Endodermal cell (in vitro differentiated cells): ENCODE data around the gene ID4. TPM values are rescaled to one million over a fixed set of nuclear protein-coding genes. Genes with fewer than 3 reads are reported as not detected.

Source experiments
- DNase-seq: peaks from one replicate; pipeline ENCODE4 v3.0.0-alpha.2; 2017
- H3K27ac ChIP-seq: 2 replicates; pipeline ENCODE4 v1.5.1; 2013; ENCODE audit warnings: mild to moderate bottlenecking, low read depth, low read length, moderate library complexity
- H3K27me3 ChIP-seq: 2 replicates; pipeline ENCODE4 v1.6.1; 2013; ENCODE audit warnings: mild to moderate bottlenecking, low read length, moderate library complexity; ENCODE audit not compliant: insufficient read depth, control insufficient read depth, poor library complexity, severe bottlenecking
- H3K36me3 ChIP-seq: 2 replicates; pipeline ENCODE4 v1.7.0; 2013; ENCODE audit warnings: mild to moderate bottlenecking, low read length, moderate library complexity; ENCODE audit not compliant: control insufficient read depth, insufficient read depth
- H3K4me1 ChIP-seq: one replicate; pipeline ENCODE4 v1.7.0; 2013; ENCODE audit warnings: low read length; ENCODE audit not compliant: control insufficient read depth, insufficient read depth
- H3K4me3 ChIP-seq: 2 replicates; pipeline ENCODE4 v1.5.1; 2013; ENCODE audit warnings: mild to moderate bottlenecking, low read length, moderate library complexity
- H3K9ac ChIP-seq: 2 replicates; pipeline ENCODE4 v1.6.1; 2013; ENCODE audit warnings: mild to moderate bottlenecking, low read length, moderate library complexity; ENCODE audit not compliant: poor library complexity, severe bottlenecking; ENCODE audit errors: extremely low read depth
- H3K9me3 ChIP-seq: 2 replicates; pipeline ENCODE4 v1.6.1; 2013; ENCODE audit warnings: mild to moderate bottlenecking, low read length, moderate library complexity; ENCODE audit not compliant: control insufficient read depth
- H3K27ac Mint-ChIP-seq: 2 replicates; pipeline ENCODE4 v1.8.0; 2020; ENCODE audit warnings: mixed read lengths
- H3K27me3 Mint-ChIP-seq: 2 replicates; pipeline ENCODE4 v1.8.0; 2021; ENCODE audit warnings: mild to moderate bottlenecking, mixed read lengths; ENCODE audit not compliant: insufficient read depth
- H3K36me3 Mint-ChIP-seq: 2 replicates; pipeline ENCODE4 v1.8.0; 2020; ENCODE audit warnings: low read depth, mixed read lengths
- H3K4me1 Mint-ChIP-seq: 2 replicates; pipeline ENCODE4 v1.8.0; 2020; ENCODE audit warnings: mixed read lengths
- H3K4me3 Mint-ChIP-seq: 2 replicates; pipeline ENCODE4 v1.8.0; 2020; ENCODE audit warnings: mild to moderate bottlenecking, moderate library complexity, mixed read lengths
- H3K9me3 Mint-ChIP-seq: 2 replicates; pipeline ENCODE4 v1.8.0; 2020; ENCODE audit warnings: mild to moderate bottlenecking, mixed read lengths
- CTCF ChIP-seq: fragments of 200-600 bp; sonication (generic); conservative IDR thresholded peaks from 2 replicates; pipeline ENCODE4 v1.5.0; 2021; ENCODE audit warnings: antibody characterized with exemption, mild to moderate bottlenecking
- WGBS, 2 experiments: methylation state at CpG; one replicate each; pipeline versions ENCODE4 v1.1.5 to v1.1.7; 2013; ENCODE audit warnings: missing lambda C conversion rate in 2 of 2, mixed read lengths in 1 of 2; ENCODE audit not compliant: insufficient coverage in 1 of 2, insufficient read length in 1 of 2; 5-methylcytosine and 5-hydroxymethylcytosine counted together
- total RNA-seq, 2 donors: library from RNA; stranded (reverse); fragmentation: NEBNext Ultra II Directional in 1 of 2; extraction: Animal tissue kit (Norgen Biotek cat#: 25700) in 1 of 2; gene quantifications; 2 replicates in 1 of 2; 3 replicates in 1 of 2; pipeline ENCODE4 v1.2.1, GENCODE V29; 2021

The ID4 gene
- total RNA-seq, 2 donors from 2014 or later, result 38.5 to 39.3 TPM

- Histone ChIP-seq H3K9ac (no peak overlapping the region), H3K4me1 (no peaks in the 10 kb centered on the region), H3K9me3 (no peaks in the 10 kb centered on the region), H3K27ac (no peak overlapping the region), H3K36me3 (no peaks in the 10 kb centered on the region), H3K4me3 (no peak overlapping the region), H3K27me3 (no peaks in the 10 kb centered on the region)
- Mint-ChIP-seq H3K4me1 (no peaks in the 10 kb centered on the region), H3K9me3 (peaks cover 15% of the 10 kb centered on the region), H3K27ac (no peak overlapping the region), H3K36me3 (no peaks in the 10 kb centered on the region), H3K4me3 (no peak overlapping the region), H3K27me3 (no peaks in the 10 kb centered on the region)
- TF ChIP-seq CTCF, result no peak
- WGBS, 2 experiments, result 89 to 94% methylated on average over 4 of the region's 4 CpGs
- no peak for DNase-seq
These were observed 20.5 kb downstream of the ID4 start for GRCh38 chr6:19857703-19858102.

- H3K27ac ChIP-seq, result no peak overlapping the region
- no peak overlapping the region for H3K27ac Mint-ChIP-seq
- H3K4me1 ChIP-seq, result peaks cover 2% of the 10 kb centered on the region
- no peaks in the 10 kb centered on the region for H3K36me3 Mint-ChIP-seq
- H3K9ac ChIP-seq, result no peak overlapping the region
- H3K27me3 ChIP-seq, result no peaks in the 10 kb centered on the region
- H3K9me3 ChIP-seq, result no peaks in the 10 kb centered on the region
- H3K4me1 Mint-ChIP-seq, result peaks cover 8% of the 10 kb centered on the region
- WGBS, 2 experiments, result 88% methylated on average over 4 of the region's 4 CpGs
- H3K27me3 Mint-ChIP-seq, result no peaks in the 10 kb centered on the region
- DNase-seq, result no peak
- H3K4me3 ChIP-seq, result no peak overlapping the region
- no peak overlapping the region for H3K4me3 Mint-ChIP-seq
- peaks cover 2% of the 10 kb centered on the region for H3K9me3 Mint-ChIP-seq
- H3K36me3 ChIP-seq, result no peaks in the 10 kb centered on the region
- TF ChIP-seq CTCF, result no peak
These were observed 23.2 kb downstream of the ID4 start for GRCh38 chr6:19860235-19860877.

- H3K27ac ChIP-seq, result no peak overlapping the region
- no peaks in the 10 kb centered on the region for H3K27me3 ChIP-seq
- no peaks in the 10 kb centered on the region for H3K9me3 ChIP-seq
- H3K4me1 ChIP-seq, result peaks cover 2% of the 10 kb centered on the region
- Mint-ChIP-seq H3K4me3 (no peak overlapping the region), H3K4me1 (peaks cover 17% of the 10 kb centered on the region), H3K36me3 (no peaks in the 10 kb centered on the region), H3K27ac (no peak overlapping the region), H3K9me3 (no peaks in the 10 kb centered on the region), H3K27me3 (no peaks in the 10 kb centered on the region)
- no peak for TF ChIP-seq CTCF
- no peak overlapping the region for H3K9ac ChIP-seq
- DNase-seq, result no peak
- no peak overlapping the region for H3K4me3 ChIP-seq
- H3K36me3 ChIP-seq, result no peaks in the 10 kb centered on the region
- 92 to 100% methylated on average over 2 of the region's 3 CpGs for WGBS, 2 experiments
These were observed 27.1 kb downstream of the ID4 start for GRCh38 chr6:19864285-19864684.
